OCI-LY1 (cell line): ENCODE data around the gene EMC9.

Experiments
- EZH2 ChIP-seq: fragments of 200-600 bp; sonication (generic), shearing (Covaris generic); IDR thresholded peaks from 2 replicates; pipeline ENCODE4 v1.8.0; 2017; ENCODE audit warnings: borderline replicate concordance, mixed run types, mild to moderate bottlenecking, antibody characterized with exemption, low read length, moderate library complexity, mixed read lengths
- TF ChIP-seq, protein P1 (sequence below): fragments of 200-600 bp; sonication (generic), shearing (Covaris generic); IDR thresholded peaks from 2 replicates; pipeline ENCODE4 v1.5.1; 2017; ENCODE audit warnings: mild to moderate bottlenecking, antibody characterized with exemption, low read length, moderate library complexity, mixed read lengths

- TF ChIP-seq, protein P1, sequence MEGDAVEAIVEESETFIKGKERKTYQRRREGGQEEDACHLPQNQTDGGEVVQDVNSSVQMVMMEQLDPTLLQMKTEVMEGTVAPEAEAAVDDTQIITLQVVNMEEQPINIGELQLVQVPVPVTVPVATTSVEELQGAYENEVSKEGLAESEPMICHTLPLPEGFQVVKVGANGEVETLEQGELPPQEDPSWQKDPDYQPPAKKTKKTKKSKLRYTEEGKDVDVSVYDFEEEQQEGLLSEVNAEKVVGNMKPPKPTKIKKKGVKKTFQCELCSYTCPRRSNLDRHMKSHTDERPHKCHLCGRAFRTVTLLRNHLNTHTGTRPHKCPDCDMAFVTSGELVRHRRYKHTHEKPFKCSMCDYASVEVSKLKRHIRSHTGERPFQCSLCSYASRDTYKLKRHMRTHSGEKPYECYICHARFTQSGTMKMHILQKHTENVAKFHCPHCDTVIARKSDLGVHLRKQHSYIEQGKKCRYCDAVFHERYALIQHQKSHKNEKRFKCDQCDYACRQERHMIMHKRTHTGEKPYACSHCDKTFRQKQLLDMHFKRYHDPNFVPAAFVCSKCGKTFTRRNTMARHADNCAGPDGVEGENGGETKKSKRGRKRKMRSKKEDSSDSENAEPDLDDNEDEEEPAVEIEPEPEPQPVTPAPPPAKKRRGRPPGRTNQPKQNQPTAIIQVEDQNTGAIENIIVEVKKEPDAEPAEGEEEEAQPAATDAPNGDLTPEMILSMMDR = no peak
- no peak for TF ChIP-seq EZH2
Observed at GRCh38 chr14:24122416-24122815, 19.0 kb downstream of the EMC9 start.
